KG1 (cell line): ENCODE measurements around the gene SZT2.

Source experiments
- DNase-seq: peaks from one replicate; lab custom pipeline; 2025; lab: John Stamatoyannopoulos, UW

The SZT2 gene

GRCh38 chr1:43423672-43424550 is 34.2 kb downstream of the SZT2 start:
- DNase-seq = no peak

DNA sequence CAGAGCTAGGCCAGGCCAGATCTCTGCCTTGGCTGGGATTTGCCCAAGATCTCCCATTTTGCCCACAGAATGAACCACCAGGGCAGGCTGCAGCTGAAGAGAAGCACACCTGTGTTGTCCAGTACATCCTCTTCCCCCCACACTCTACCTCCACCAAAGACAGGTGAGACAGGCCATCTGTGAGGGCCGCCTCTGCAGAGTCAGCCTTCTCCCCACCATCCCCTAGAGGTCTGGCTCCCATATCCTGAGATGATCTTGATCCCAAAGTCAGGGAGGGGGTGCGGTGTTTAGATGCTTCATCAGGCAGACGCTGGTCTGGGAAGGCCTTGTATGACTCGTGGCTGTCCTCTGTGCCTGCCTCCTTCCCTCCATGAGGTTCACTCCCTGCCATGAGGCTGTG is 35.3 kb downstream of the SZT2 start:
- no peak for DNase-seq

DNA sequence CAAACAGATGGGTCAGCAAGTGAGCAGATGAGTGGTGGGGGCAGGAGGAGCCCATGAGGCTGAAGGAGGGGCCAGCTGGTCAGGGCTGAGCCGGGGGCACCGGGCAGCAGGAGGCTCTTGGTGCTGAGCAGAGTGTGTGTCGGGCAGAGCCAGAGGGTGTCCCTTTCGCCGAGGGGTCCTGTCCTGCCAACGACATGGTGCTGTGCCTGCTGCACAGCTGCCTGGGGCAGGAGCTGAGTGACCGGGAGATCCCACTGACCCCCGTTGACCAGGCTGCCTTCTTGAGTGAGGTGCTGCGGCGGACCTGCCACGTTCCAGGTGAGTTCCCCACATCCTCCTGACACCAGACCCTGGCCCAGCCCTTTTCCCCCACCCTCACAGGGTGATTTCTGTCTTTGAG is 36.5 kb downstream of the SZT2 start:
- no peak for DNase-seq

- no peak for DNase-seq
Measured at GRCh38 chr1:43427524-43427923, 37.8 kb downstream of the SZT2 start.

DNA sequence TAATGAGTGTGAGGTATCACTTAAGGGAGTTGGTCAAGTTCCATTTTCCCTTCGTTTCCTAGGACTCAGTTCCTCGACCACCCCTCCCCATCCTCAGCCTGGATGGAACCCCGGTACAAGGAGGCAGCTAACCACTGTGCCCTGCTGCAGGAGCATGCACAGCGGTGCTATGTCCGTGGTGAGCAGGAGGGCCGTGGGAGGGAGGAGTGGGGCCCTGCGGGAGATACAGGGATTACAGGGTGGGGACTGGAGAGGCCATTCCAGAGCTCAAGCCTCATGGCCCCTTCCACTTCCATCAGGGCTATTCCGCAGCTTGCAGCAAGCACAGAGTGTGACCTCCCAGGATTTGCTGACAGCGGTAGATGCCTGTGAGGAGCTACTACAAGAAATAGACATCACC is 38.2 kb downstream of the SZT2 start:
- no peak for DNase-seq

DNA sequence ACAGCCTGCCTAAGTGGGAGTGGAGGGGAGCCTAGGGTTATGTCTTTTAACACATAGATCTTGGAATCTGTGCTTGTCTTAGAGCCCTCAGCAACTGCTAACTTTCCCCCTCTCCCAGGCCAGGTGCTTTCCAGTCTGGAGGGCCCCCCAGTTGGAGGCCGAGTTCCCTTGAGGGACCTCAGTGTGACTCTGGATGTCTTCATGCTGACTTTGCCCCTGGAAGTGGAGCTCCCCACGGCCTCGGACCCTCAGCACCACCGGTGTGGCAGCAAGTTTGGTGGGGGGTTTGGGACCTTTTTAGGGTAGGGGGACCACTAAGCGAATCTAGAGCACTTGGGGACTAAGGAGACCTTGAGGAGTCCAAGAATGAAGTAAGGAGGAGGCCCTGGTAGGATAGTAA is 41.1 kb downstream of the SZT2 start:
- DNase-seq = no peak

DNA sequence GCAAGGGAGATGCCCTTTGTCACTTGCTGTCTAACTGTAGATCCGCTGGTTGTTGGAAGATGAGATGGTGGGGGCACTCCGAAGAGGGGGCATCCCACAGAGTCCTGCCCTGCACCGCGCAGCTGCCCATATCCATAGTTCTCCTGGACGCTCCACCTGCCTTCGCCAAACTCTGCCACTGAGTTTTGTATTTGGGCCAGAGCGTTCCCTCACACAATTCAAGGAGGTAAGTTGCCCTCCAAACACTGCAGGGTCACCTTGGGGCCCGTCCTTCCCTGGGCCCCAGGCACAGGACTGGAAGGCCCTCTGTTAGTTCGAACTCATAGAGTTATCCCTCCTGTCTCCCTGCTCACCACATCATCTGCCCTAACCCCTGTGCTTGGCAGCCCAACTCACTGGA is 42.0 kb downstream of the SZT2 start:
- no peak for DNase-seq

DNA sequence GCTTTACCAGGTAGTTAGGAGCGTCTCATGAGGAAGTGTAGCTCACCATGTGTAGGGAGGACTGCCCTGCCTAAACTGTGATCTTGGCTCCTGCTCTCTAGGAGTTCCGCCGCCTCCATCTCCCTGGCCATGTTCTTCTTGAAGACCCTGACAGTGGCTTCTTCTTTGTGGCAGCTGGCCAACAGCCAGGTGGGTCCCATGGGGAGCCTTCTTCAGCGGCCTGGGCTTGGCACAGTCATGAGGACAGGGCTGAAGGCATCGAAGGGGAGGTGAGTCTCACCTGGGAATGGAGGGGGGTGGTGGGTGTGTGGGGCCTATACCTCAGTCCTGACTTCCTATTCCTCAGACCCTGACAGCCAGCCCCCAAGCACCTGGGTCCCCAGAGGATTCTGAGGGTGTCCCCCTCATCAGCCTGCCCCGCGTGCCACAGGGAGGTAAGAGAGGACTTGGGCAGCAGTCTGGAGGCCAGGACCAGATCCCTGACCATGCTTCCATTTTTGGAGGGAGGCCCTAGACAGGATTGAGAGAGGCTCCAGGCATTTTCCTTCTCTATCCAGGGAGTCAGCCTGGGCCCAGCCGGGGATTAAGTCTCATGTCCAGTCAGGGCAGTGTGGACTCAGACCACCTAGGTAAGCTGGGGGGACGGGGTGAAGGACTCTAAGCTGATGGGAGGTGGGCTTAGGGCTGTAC is 42.6 kb downstream of the SZT2 start:
- no peak for DNase-seq

- no peak for DNase-seq
Measured at GRCh38 chr1:43432907-43433306, 43.2 kb downstream of the SZT2 start.

DNA sequence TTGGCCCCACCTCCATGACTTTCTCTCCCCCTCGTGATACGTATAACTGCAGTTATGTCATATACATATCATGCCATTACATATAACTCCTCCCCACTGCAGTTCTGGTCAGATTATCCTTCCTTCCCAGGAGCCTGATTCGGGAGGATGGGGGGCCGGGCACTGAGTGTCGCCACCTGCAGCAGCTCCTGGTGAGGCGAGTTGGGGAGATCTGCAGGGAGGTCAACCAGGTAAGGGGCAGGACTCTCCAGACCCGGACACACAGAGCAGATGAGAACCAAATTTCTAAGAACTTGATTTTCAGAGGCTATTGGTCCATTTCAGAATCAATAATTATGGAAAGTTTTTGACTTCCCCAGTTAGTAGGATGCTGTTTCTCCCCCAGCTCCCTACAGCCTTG is 44.6 kb downstream of the SZT2 start:
- DNase-seq = no peak

GRCh38 chr1:43435146-43436145 is 45.7 kb downstream of the SZT2 start:
- DNase-seq = no peak

GRCh38 chr1:43436371-43436770 is 46.7 kb downstream of the SZT2 start:
- DNase-seq = no peak

DNA sequence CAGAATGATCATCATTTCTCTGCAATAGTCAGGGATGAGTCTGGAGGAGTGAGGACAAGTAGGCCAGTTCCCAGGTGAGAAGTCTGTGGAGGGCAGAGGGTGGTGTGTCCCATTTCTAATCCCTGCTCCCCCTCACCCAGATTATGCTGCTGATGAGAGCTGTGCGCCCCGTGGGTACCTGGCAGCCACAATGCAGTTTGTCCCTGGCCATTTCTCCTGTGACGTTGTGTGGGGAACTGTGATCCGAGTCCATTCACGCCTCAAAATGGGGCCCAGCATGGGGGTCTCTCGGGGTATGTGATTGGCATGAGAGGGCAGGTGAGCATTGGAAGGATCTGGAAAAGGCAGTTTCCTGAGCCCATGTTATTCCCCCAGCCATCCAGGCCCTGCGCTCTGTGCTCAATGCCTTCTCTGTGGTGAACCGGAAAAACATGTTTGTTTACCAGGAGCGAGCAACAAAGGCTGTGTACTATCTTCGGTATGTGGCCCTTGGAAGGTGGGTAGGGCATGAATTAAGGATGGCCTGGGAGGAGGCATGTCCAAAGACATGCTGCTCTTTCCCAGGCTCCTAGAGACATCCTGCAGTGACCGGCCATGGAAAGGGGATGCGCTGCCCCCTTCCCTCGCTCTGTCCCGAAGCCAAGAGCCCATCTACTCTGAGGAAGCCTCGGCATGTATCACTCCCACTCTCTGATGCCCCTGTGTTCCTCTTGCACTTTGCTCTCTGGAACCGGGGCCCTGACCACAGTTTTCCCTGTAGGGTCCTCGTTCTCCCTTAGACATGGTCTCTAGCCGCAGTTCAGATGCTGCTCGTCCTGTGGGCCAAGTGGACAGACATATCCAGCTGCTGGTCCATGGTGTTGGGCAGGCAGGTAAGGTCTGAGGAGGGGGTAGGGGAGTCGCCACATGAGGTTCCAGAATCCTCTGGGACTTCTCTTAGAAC is 47.6 kb downstream of the SZT2 start:
- DNase-seq = no peak

DNA sequence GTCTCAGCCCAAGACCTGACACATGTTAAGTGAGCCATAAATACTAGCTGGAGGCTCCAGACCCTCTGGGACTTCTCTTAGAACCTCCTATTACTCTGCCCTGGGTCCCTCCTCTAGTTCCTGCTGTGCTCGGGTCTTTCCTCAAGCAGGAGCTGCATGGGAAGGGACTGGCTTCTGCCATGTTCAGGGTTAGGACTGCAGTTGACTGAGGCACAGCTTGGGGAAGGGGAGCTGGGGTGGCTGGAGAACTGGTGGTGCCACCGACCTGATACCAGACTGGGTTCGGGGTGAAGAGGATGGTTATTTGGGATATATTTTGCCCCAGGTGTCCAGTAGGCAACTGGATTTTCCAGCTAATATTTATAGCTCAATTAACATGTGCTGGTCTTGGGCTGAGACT is 48.3 kb downstream of the SZT2 start:
- DNase-seq = no peak

- DNase-seq = no peak
Measured at GRCh38 chr1:43438576-43438952, 48.9 kb downstream of the SZT2 start.

DNA sequence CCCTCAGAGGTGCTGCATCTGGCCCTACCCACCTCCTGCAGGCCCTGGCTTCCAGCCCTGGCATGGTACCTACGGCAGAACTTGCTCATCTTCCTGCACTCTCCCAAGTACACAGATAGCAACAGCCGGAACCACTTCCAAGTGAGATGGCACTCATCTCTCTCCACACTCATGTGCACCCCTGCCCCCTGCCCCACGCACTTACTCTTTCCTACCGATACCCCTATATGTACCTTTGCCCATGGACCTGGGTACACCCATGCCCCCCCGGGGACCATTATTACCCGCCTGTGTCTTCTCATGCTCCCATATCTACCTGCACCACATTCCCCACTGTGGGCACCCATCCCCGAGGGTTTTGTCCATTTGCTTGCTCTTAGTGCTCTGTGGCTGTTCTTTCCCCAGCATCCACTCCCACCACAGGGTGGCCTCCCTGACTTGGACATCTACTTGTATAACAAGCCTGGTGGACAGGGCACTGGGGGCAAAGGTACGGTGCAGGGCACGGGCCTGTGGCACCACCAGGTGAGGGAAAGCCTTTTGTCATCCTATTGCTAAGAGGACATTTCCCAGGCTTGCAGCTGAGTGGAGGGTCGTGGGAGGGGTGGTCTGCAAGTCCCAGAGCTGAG is 49.4 kb downstream of the SZT2 start:
- DNase-seq = no peak

GRCh38 chr1:43439781-43440180 is 50.1 kb downstream of the SZT2 start:
- DNase-seq = no peak

GRCh38 chr1:43440358-43440757 is 50.7 kb downstream of the SZT2 start:
- DNase-seq = no peak

DNA sequence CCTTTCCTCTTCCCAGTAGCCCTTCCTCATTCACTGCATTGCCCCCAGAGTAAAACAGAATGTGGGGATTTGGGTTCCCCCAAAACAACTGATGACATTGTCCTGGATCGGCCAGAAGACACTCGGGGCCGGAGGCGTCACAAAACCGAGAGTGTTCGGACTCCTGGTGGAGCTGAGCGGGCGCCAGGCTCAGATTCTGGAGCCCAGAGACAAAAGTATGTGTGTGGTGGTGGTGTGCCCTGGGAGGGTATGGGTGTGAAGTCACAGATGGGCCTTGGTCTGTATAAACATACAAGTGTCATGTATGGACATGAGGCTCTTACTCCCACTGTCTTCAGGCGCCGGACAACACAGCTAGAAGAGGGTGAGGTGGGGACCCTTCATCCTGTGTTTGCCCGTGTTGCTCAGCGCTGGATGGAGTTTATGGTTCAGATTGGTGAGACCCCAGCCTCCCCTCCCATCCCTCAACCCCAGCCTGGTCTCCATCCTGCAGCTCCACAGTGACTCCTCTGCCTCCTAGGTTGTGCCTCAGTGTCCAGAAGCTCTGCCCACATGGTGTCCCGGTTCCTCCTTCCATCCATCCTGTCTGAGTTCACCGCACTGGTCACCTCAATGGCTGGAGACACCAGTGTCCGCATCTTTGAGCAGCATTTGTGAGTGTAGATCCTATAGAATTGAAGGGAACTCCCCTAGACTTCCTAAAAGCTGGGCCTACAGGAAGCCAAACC is 51.6 kb downstream of the SZT2 start:
- no peak for DNase-seq
